Hepatocyte (in vitro differentiated cells): ENCODE measurements around the gene DEXI.

ENCODE experiments used
- CTCF ChIP-seq: fragments of 200-600 bp; sonication (generic); IDR thresholded peaks from 2 replicates; pipeline ENCODE4 v1.5.1; 2016; ENCODE audit warnings: antibody characterized with exemption, mild to moderate bottlenecking; ENCODE audit not compliant: poor library complexity
- EZH2 ChIP-seq: fragments of 200-600 bp; sonication (generic); IDR thresholded peaks from 2 replicates; pipeline ENCODE4 v1.6.1; 2016; ENCODE audit warnings: antibody characterized with exemption, mild to moderate bottlenecking, borderline replicate concordance

GRCh38 chr16:10920726-10921427 lies 21.4 kb downstream of the DEXI start:
- TF ChIP-seq CTCF: no peak
- no peak for TF ChIP-seq EZH2
